Neural progenitor cell (in vitro differentiated cells): ENCODE results near the gene MAPK8. TPM values are rescaled to one million over a fixed set of nuclear protein-coding genes. Genes with fewer than 3 reads are reported as not detected.

Experiments
- DNase-seq: peaks from one replicate; pipeline ENCODE4 v3.0.0-alpha.2; 2016; ENCODE audit warnings: low spot score
- H2AFZ ChIP-seq: fragments of 200-600 bp; sonication (generic); replicated peaks from 2 replicates; pipeline ENCODE4 v1.6.1; 2016; ENCODE audit warnings: antibody characterized with exemption
- H3F3A ChIP-seq: fragments of 200-600 bp; sonication (generic); 2 replicates; pipeline ENCODE4 v1.6.1; 2016; ENCODE audit warnings: antibody characterized with exemption, low read depth
- H3K27ac ChIP-seq: fragments of 200-600 bp; sonication (generic); 2 replicates; pipeline ENCODE4 v1.5.1; 2016; ENCODE audit warnings: mild to moderate bottlenecking
- H3K27me3 ChIP-seq: fragments of 200-600 bp; sonication (generic); 2 replicates; pipeline ENCODE4 v1.6.1; 2016; ENCODE audit warnings: mild to moderate bottlenecking, moderate library complexity
- H3K36me3 ChIP-seq: fragments of 200-600 bp; sonication (generic); 2 replicates; pipeline ENCODE4 v1.5.1; 2016
- H3K4me1 ChIP-seq: fragments of 200-600 bp; sonication (generic); 2 replicates; pipeline ENCODE4 v1.6.1; 2016; ENCODE audit warnings: mixed run types
- H3K4me2 ChIP-seq: fragments of 200-600 bp; sonication (generic); 2 replicates; pipeline ENCODE4 v1.6.1; 2016
- H3K4me3 ChIP-seq: fragments of 200-600 bp; sonication (generic); 2 replicates; pipeline ENCODE4 v1.5.1; 2016
- H3K79me2 ChIP-seq: fragments of 200-600 bp; sonication (generic); 2 replicates; pipeline ENCODE4 v1.6.1; 2016; ENCODE audit warnings: low read depth
- H3K9ac ChIP-seq: fragments of 200-600 bp; sonication (generic); 2 replicates; pipeline ENCODE4 v1.6.1; 2016
- H3K9me3 ChIP-seq: fragments of 200-600 bp; sonication (generic); 2 replicates; pipeline ENCODE4 v1.5.1; 2016; ENCODE audit warnings: low read depth
- H4K20me1 ChIP-seq: fragments of 200-600 bp; sonication (generic); 2 replicates; pipeline ENCODE4 v1.6.1; 2016; ENCODE audit warnings: low read depth
- H3K27ac Mint-ChIP-seq: 3 replicates; pipeline ENCODE4 v1.8.0; 2021; ENCODE audit warnings: mixed read lengths
- H3K27me3 Mint-ChIP-seq: 2 replicates; pipeline ENCODE4 v1.8.0; 2022; ENCODE audit warnings: low read depth, mild to moderate bottlenecking, inconsistent platforms, moderate library complexity, mixed read lengths; ENCODE audit not compliant: insufficient read depth
- H3K36me3 Mint-ChIP-seq: 3 replicates; pipeline ENCODE4 v1.8.0; 2021; ENCODE audit warnings: mixed read lengths
- H3K4me1 Mint-ChIP-seq: 3 replicates; pipeline ENCODE4 v1.8.0; 2021; ENCODE audit warnings: mixed read lengths
- H3K4me3 Mint-ChIP-seq: 3 replicates; pipeline ENCODE4 v1.8.0; 2021; ENCODE audit warnings: mild to moderate bottlenecking, moderate library complexity, mixed read lengths
- H3K9me3 Mint-ChIP-seq: 3 replicates; pipeline ENCODE4 v1.8.0; 2020; ENCODE audit warnings: mixed read lengths
- CTCF ChIP-seq: fragments of 200-600 bp; sonication (generic); IDR thresholded peaks from 2 replicates; pipeline ENCODE4 v1.5.1; 2017; ENCODE audit warnings: antibody characterized with exemption, mild to moderate bottlenecking
- EZH2 ChIP-seq: fragments of 200-600 bp; sonication (generic); IDR thresholded peaks from 2 replicates; pipeline ENCODE4 v1.6.1; 2017; ENCODE audit warnings: antibody characterized with exemption, mild to moderate bottlenecking, moderate library complexity
- EZH2phosphoT487 ChIP-seq: fragments of 200-600 bp; sonication (generic); IDR thresholded peaks from 2 replicates; pipeline ENCODE4 v1.6.1; 2017; ENCODE audit warnings: antibody characterized with exemption
- total RNA-seq: library from RNA; depleted of rRNA; stranded (reverse); fragments of >200 nt; gene quantifications from 2 replicates; pipeline ENCODE4 v1.2.3, GENCODE V29; 2015; ENCODE audit warnings: low replicate concordance

MAPK8 gene
- total RNA-seq, 1 donor from 2014 or later, result 166 TPM

DNA sequence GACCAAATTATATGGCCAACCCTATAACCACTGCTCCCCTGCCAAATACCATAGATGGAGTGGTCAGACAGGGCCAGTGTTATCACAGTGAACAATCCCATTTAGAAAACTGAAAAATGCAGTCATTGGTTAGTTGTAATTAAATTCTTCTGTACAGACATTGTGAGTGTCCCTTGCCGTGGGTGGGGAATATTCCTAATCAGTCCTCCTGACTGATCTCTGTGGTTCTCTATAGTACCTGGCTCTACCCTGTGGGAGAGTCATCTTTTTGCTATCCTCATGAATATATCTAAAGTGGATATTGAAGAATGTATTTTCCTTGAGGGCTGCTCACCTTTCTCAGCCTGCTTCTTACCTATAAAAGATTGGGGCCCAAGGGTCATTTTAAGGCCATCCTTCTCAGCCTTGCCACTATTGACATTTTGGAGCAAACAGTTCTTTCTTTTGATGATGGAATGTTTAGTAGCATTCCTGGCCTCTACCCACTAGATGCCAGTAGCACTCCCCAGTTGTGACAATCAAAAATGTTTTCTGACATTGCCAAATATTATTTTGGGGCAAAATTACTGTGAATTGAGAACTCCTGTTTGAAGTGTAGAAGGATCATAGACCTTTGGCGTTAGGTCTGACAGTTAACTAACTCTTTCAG is 110.2 kb downstream of the MAPK8 start:
- H3K4me3 Mint-ChIP-seq, result no peak overlapping the region
- peaks cover 15% of the 10 kb centered on the region for H3K9me3 Mint-ChIP-seq
- Histone ChIP-seq H2AFZ (no peak overlapping the region), H3K27ac (no peak overlapping the region), H3K27me3 (no peaks in the 10 kb centered on the region), H3K9me3 (peaks cover 5% of the 10 kb centered on the region), H3K4me3 (no peak overlapping the region), H3K4me1 (no peaks in the 10 kb centered on the region), H4K20me1 (no peaks in the 10 kb centered on the region), H3K79me2 (peaks cover 10% of the 10 kb centered on the region), H3K36me3 (peaks cover 13% of the 10 kb centered on the region), H3K4me2 (no peak overlapping the region), H3F3A (no peaks in the 10 kb centered on the region), H3K9ac (no peak overlapping the region)
- H3K36me3 Mint-ChIP-seq, result peaks cover 30% of the 10 kb centered on the region
- no peaks in the 10 kb centered on the region for H3K27me3 Mint-ChIP-seq
- TF ChIP-seq CTCF, result no peak
- no peak for TF ChIP-seq EZH2phosphoT487
- no peak for TF ChIP-seq EZH2
- H3K27ac Mint-ChIP-seq, result no peak overlapping the region
- no peak for DNase-seq
- no peaks in the 10 kb centered on the region for H3K4me1 Mint-ChIP-seq

GRCh38 chr10:48417374-48417773 is 110.9 kb downstream of the MAPK8 start:
- Histone ChIP-seq H3K79me2 (peaks cover 10% of the 10 kb centered on the region), H3K4me1 (no peaks in the 10 kb centered on the region), H3K4me3 (no peak overlapping the region), H3K27ac (no peak overlapping the region), H2AFZ (no peak overlapping the region), H3K36me3 (peaks cover 10% of the 10 kb centered on the region), H3K4me2 (no peak overlapping the region), H3F3A (no peaks in the 10 kb centered on the region), H3K27me3 (no peaks in the 10 kb centered on the region), H4K20me1 (no peaks in the 10 kb centered on the region), H3K9ac (no peak overlapping the region), H3K9me3 (no peaks in the 10 kb centered on the region)
- no peak for TF ChIP-seq EZH2
- TF ChIP-seq CTCF, result no peak
- TF ChIP-seq EZH2phosphoT487, result no peak
- no peak overlapping the region for H3K4me3 Mint-ChIP-seq
- H3K27me3 Mint-ChIP-seq, result no peaks in the 10 kb centered on the region
- no peaks in the 10 kb centered on the region for H3K4me1 Mint-ChIP-seq
- H3K27ac Mint-ChIP-seq, result no peak overlapping the region
- peaks cover 25% of the 10 kb centered on the region for H3K36me3 Mint-ChIP-seq
- H3K9me3 Mint-ChIP-seq, result peaks cover 9% of the 10 kb centered on the region
- DNase-seq, result no peak

DNA sequence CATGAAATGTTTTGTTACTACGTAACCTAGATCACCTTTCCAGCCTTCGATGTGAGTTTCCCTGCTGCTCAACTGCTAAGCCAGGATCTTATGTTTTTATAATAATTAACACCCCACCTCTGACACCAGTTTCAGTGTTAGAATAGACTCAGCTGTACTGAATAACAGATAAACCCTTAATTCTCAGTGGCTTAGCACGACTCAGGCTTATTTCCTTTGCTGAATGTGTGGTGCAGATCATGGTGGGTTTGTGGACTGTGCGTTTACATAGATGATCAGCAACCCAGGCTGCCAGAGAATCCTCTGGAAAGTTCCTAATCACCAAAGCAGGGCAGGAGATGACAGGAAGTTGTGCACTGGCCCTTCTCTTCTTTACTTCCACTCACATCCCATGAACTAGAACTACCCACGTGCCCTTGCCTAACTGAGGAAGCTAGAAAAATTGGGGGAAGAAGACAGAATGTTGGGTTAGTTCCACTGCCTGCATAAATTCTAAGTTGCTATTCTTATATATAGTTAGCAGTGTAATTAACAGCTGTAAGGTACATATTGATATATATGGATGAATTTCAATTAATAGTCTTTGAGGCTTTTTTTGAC is 111.8 kb downstream of the MAPK8 start:
- H3K9ac ChIP-seq, result no peak overlapping the region
- no peak for TF ChIP-seq EZH2
- no peak for TF ChIP-seq EZH2phosphoT487
- no peak for TF ChIP-seq CTCF
- Mint-ChIP-seq H3K4me1 (no peaks in the 10 kb centered on the region), H3K9me3 (no peaks in the 10 kb centered on the region), H3K36me3 (peaks cover 16% of the 10 kb centered on the region), H3K27ac (no peak overlapping the region), H3K27me3 (no peaks in the 10 kb centered on the region), H3K4me3 (no peak overlapping the region)
- H3K4me2 ChIP-seq, result no peak overlapping the region
- H3K79me2 ChIP-seq, result peaks cover 6% of the 10 kb centered on the region
- no peak overlapping the region for H3K4me3 ChIP-seq
- no peaks in the 10 kb centered on the region for H4K20me1 ChIP-seq
- H3K27ac ChIP-seq, result no peak overlapping the region
- peaks cover 2% of the 10 kb centered on the region for H3K36me3 ChIP-seq
- no peaks in the 10 kb centered on the region for H3K4me1 ChIP-seq
- H3K27me3 ChIP-seq, result no peaks in the 10 kb centered on the region
- no peaks in the 10 kb centered on the region for H3K9me3 ChIP-seq
- DNase-seq, result no peak
- H2AFZ ChIP-seq, result no peak overlapping the region
- H3F3A ChIP-seq, result peaks cover 4% of the 10 kb centered on the region
